Activated CD4-positive, alpha-beta T cell treated with anti-CD3 and anti-CD28 coated beads for 24 hours (primary cell): Measurements from ENCODE around the gene FAM120A.

Experiments
- DNase-seq, 2 donors: peaks; one replicate each; pipeline ENCODE4 v3.0.0-alpha.2; 2020; ENCODE audit warnings: low read depth in 2 of 2

FAM120A gene

GRCh38 chr9:93577975-93578682, 126.6 kb downstream of the FAM120A start:
- no peak for DNase-seq

- no peak for DNase-seq
Measured at GRCh38 chr9:93578844-93579243, 127.4 kb downstream of the FAM120A start.

GRCh38 chr9:93579711-93580516, 128.4 kb downstream of the FAM120A start:
- DNase-seq, result no peak

GRCh38 chr9:93580654-93581380, 129.3 kb downstream of the FAM120A start:
- no peak for DNase-seq

GRCh38 chr9:93582115-93582514, 130.6 kb downstream of the FAM120A start:
- DNase-seq, result no peak

GRCh38 chr9:93582550-93582949, 131.1 kb downstream of the FAM120A start:
- DNase-seq, result no peak

GRCh38 chr9:93585259-93585658, 133.8 kb downstream of the FAM120A start:
- no peak for DNase-seq

GRCh38 chr9:93585695-93586094, 134.2 kb downstream of the FAM120A start:
- DNase-seq, result no peak

GRCh38 chr9:93586290-93587057, 135.0 kb downstream of the FAM120A start:
- DNase-seq, result no peak

- DNase-seq, result no peak
Measured at GRCh38 chr9:93587284-93587650, 135.8 kb downstream of the FAM120A start.

- DNase-seq, result no peak
Measured at GRCh38 chr9:93587651-93588347, 136.3 kb downstream of the FAM120A start.

- no peak for DNase-seq
Measured at GRCh38 chr9:93588641-93589609, 137.4 kb downstream of the FAM120A start.

GRCh38 chr9:93589688-93590087, 138.2 kb downstream of the FAM120A start:
- no peak for DNase-seq

GRCh38 chr9:93590609-93591234, 139.2 kb downstream of the FAM120A start:
- no peak for DNase-seq

- no peak for DNase-seq
Measured at GRCh38 chr9:93591301-93592007, 140.0 kb downstream of the FAM120A start.

GRCh38 chr9:93592008-93592642, 140.6 kb downstream of the FAM120A start:
- DNase-seq, result no peak

- no peak for DNase-seq
Measured at GRCh38 chr9:93592643-93593021, 141.1 kb downstream of the FAM120A start.

GRCh38 chr9:93593144-93593658, 141.7 kb downstream of the FAM120A start:
- DNase-seq, result no peak
